Measurements from ENCODE around the gene PNPLA7. TPM values are rescaled to one million over a fixed set of nuclear protein-coding genes. Genes with fewer than 3 reads are reported as not detected.
A peak's percentile ranks its signal among the peaks of the same experiment; 100 is the strongest.

The PNPLA7 gene
- total and polyA plus RNA-seq, 10 of the 15 experiments (the other 5 are each of a cell fraction or from before 2014, with no cell fraction given): 0.04 to 0.85 (median 0.19) TPM; not detected in 1

DNA sequence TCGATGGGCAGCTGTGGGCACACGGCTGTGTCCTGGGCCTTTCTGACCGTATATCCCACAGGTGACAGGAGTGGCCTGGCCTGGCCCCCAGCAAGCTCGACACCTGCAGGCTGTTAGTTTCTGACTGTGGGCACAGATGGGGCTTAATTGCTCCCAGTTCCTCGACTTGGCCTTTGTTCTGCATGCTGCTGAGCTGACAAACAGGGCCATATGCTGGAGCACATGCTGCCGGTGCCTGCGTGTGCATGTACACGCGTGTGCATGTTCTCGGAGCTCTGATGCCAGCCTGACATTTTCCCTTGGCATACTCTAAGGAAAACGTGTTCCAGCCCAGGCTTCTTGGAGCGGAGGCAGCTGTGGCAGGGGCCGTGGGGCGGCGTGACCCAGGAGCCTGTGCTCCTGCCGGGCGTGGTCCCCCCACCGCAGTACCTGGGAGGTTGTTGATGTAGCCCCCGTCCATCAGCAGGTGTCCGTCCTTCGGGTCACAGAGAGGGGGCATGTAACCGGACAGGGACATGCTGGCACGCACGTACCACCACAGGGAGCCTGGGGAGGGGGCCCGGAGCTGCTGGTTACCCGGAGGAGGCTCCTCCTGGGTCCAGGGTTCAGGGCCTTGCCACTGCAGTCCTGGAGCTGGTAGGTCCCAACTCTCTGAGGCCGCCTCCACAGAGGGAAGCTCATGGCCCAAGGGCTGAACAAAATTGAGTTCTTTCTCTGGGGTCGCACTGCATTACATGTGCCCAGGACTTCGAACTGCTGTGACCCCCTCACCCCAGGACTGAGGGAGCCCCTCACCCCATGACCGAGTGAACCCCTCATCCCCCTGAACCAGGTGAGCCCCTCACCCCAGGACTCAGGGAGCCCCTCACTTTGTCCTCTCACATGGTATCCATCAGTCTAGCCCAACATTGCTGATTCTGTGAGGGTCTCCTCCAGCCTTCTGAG is 86.9 kb downstream of the PNPLA7 start (continued):
- TF ChIP-seq, protein P1, sequence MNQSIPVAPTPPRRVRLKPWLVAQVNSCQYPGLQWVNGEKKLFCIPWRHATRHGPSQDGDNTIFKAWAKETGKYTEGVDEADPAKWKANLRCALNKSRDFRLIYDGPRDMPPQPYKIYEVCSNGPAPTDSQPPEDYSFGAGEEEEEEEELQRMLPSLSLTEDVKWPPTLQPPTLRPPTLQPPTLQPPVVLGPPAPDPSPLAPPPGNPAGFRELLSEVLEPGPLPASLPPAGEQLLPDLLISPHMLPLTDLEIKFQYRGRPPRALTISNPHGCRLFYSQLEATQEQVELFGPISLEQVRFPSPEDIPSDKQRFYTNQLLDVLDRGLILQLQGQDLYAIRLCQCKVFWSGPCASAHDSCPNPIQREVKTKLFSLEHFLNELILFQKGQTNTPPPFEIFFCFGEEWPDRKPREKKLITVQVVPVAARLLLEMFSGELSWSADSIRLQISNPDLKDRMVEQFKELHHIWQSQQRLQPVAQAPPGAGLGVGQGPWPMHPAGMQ (IDR thresholded peaks at IDR 0.05; ENCODE audit: borderline replicate concordance): no peak
- TF ChIP-seq LARP7 (IDR thresholded peaks at IDR 0.05): no peak

- TF ChIP-seq ZBTB4 (CRISPR knock-in tag; IDR thresholded peaks at IDR 0.05) (no peak), GABPA (IDR thresholded peaks at IDR 0.05; ENCODE audit: low read depth) (no peak), MTA2 (IDR thresholded peaks at IDR 0.05; ENCODE audit: low read depth) (no peak), CBFB (IDR thresholded peaks at IDR 0.05; ENCODE audit: low read depth) (no peak), CREM (IDR thresholded peaks at IDR 0.05; ENCODE audit: low read depth) (no peak), BMI1 (IDR thresholded peaks at IDR 0.05; ENCODE audit: borderline replicate concordance) (no peak), CHD1 (IDR thresholded peaks at IDR 0.05; ENCODE audit: low read depth, low read length) (no peak), CEBPZ (IDR thresholded peaks at IDR 0.05; ENCODE audit: low read depth, low read length) (no peak)
- TF ChIP-seq, protein P2, sequence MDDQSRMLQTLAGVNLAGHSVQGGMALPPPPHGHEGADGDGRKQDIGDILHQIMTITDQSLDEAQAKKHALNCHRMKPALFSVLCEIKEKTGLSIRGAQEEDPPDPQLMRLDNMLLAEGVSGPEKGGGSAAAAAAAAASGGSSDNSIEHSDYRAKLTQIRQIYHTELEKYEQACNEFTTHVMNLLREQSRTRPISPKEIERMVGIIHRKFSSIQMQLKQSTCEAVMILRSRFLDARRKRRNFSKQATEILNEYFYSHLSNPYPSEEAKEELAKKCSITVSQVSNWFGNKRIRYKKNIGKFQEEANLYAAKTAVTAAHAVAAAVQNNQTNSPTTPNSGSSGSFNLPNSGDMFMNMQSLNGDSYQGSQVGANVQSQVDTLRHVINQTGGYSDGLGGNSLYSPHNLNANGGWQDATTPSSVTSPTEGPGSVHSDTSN (IDR thresholded peaks at IDR 0.05; ENCODE audit: insufficient replicate concordance, low read depth, low read length): no peak
- in situ Hi-C loops (cut with MboI) (no loop called here), intact Hi-C loops (cut with micrococcal nuclease; ENCODE audit: unreplicated experiment) (loop anchor here (10.0 kb wide), 1 partner anchor 62 kb away; no protein-coding TSS in a partner anchor)
- Histone ChIP-seq H3K9ac (ENCODE audit: control insufficient read depth, insufficient read depth, low read length) (peak overlapping the region; percentile 1; the same call in 1 of the 2 replicates), H3K27ac (ENCODE audit: control insufficient read depth, insufficient read depth) (peak overlapping the region; percentile 22; the same call in 1 of the 2 replicates), H3K4me1 (ENCODE audit: control insufficient read depth, insufficient read depth, low read length) (peaks cover 26% of the 10 kb centered on the region), H4K20me1 (ENCODE audit: control insufficient read depth, insufficient read depth) (no peaks in the 10 kb centered on the region), H3K4me3 (no peak overlapping the region), H3K27me3 (replicated peaks in 1 of 2; ENCODE audit: control insufficient read depth in 2 of 2, insufficient read depth in 2 of 2, low read length in 1 of 2) (no peaks in the 10 kb centered on the region), H3K4me2 (ENCODE audit: control insufficient read depth, insufficient read depth) (peak overlapping the region; percentile 78), H2AFZ (ENCODE audit: control insufficient read depth, low read depth, low read length) (peak overlapping the region; percentile 73), H3K9me3 (replicated peaks; ENCODE audit: control insufficient read depth, insufficient read depth, low read length) (no peaks in the 10 kb centered on the region), H3K36me3 (ENCODE audit: control insufficient read depth in 2 of 2, insufficient read depth in 2 of 2, low read length in 1 of 2) (no peaks in the 10 kb centered on the region), H3K79me2 (ENCODE audit: control insufficient read depth, insufficient read depth, low read length) (peaks cover 9% of the 10 kb centered on the region)
- FAIRE-seq: no peak
- RAD21 ChIA-PET (ENCODE audit: unreplicated experiment): no interaction called here
- DNase-seq (ENCODE audit: low read depth, low spot score): no peak
- POLR2A ChIA-PET: no interaction called here
- BruUV-seq (replicated peaks): no TSS peak
- 86% methylated on average over 25 of the region's 25 CpGs for WGBS (ENCODE audit: insufficient coverage, insufficient replicate concordance, low lambda C conversion rate, missing lambda C conversion rate)
- SMC1A ChIA-PET (ENCODE audit: uncharacterized antibody, unreplicated experiment): no interaction called here
- ATAC-seq: no peak
- CTCF ChIA-PET: no interaction called here
Observed at GRCh38 chr9:137462396-137462985, 87.7 kb downstream of the PNPLA7 start.

Measured in GM12878 (cell line).